Dedifferentiated amniotic fluid mesenchymal stem cell (primary cell): Measurements from ENCODE around the gene LUC7L.

Experiments used
- DNase-seq: peaks from one replicate; pipeline ENCODE4 v3.0.0-alpha.2; 2016; ENCODE audit errors: extremely low spot score

LUC7L gene

GRCh38 chr16:143047-143446, 86.2 kb downstream of the LUC7L start:
- no peak for DNase-seq

- DNase-seq, result no peak
These were observed 86.8 kb downstream of the LUC7L start for GRCh38 chr16:142405-142967.

DNA sequence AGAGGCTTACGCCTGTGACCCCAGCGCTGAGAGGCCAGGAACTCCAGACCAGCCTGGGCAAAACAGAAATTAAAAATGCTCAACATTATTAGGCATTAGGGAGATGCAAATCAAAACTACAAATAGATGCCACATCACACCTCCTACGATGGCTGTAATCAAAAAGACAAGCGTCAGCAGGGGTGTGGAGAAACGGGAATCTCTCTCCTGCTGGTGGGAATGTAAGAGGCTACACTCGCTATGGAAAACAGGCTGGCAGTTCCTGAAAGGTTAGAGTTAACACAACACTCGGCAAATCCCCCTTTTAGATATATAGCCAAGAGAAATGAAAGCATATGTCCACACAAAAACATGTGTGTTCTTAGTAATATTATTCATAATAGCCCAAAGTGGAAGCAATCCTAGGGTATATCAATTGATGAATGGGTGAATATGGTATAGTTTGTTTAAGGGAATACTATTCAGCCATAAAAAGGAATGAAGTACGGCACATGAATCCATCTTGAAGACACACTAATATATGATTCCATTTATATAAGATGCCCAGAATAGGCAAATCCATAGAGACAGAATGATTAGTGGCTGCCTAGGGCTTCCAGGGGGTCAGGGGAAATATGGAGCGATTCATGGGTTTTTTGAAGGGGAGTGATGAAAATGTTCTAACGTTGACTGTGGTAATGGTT, 88.9 kb downstream of the LUC7L start:
- no peak for DNase-seq
